GM12878 (cell line): ENCODE results near the gene SCARF2. TPM values are rescaled to one million over a fixed set of nuclear protein-coding genes. Genes with fewer than 3 reads are reported as not detected.

ENCODE experiments used
- ATAC-seq: fragments of 200-7000 bp; cut with Tn5 transposase; 3 replicates; pipeline ENCODE4 v1.9.1; 2020; ENCODE audit warnings: mild to moderate bottlenecking, moderate library complexity
- BruUV-seq: library from RNA; stranded (reverse); fragments of 400-500 nt; replicated peaks from 2 replicates; lab custom pipeline; 2021; lab: Mats Ljungman, UMichigan
- CTCF ChIA-PET: fragments of 300-600 bp; sonication (Branson Sonifier 250); formaldehyde crosslinking; extraction: SDS; loops from one replicate; lab custom pipeline; 2021; ENCODE audit warnings: inconsistent platforms; lab: Yijun Ruan, JAX
- POLR2A ChIA-PET: fragments of 350-600 bp; formaldehyde crosslinking; extraction: SDS; loops from one replicate; lab custom pipeline; 2021; ENCODE audit warnings: inconsistent platforms; lab: Charles Lee
- RAD21 ChIA-PET: fragments of 300-600 bp; sonication (Branson Sonifier 250); formaldehyde crosslinking; loops from one replicate; lab custom pipeline; 2023; ENCODE audit warnings: antibody characterized with exemption; ENCODE audit not compliant: unreplicated experiment; lab: Charles Lee
- SMC1A ChIA-PET: fragments of 300-600 bp; sonication (Branson Sonifier 250); formaldehyde crosslinking; loops from one replicate; lab custom pipeline; 2023; ENCODE audit not compliant: unreplicated experiment, uncharacterized antibody; lab: Charles Lee
- DNase-seq: peaks from one replicate; pipeline ENCODE4 v3.0.0-alpha.2; 2011; ENCODE audit warnings: low read depth, low spot score
- FAIRE-seq: peaks from 3 replicates; lab custom pipeline; 2011; peaks lifted over from hg19 to GRCh38; lab: Jason Lieb, UNC
- H2AFZ ChIP-seq: 2 replicates; pipeline ENCODE4 v1.6.0; 2011; ENCODE audit warnings: low read depth, low read length, control low read depth; ENCODE audit not compliant: control insufficient read depth
- H3K27ac ChIP-seq: 2 replicates; pipeline ENCODE4 v1.5.1; 2011; ENCODE audit warnings: control low read depth; ENCODE audit not compliant: control insufficient read depth, insufficient read depth
- H3K27me3 ChIP-seq, 2 experiments: replicated peaks in 1 of 2; 2 replicates each; pipeline versions ENCODE4 v1.6.0 to v1.6.1; 2011; ENCODE audit warnings: low read length in 1 of 2; ENCODE audit not compliant: control insufficient read depth in 2 of 2, insufficient read depth in 2 of 2
- H3K36me3 ChIP-seq, 2 experiments: 2 replicates each; pipeline ENCODE4 v1.5.1; 2011; ENCODE audit warnings: low read length in 1 of 2; ENCODE audit not compliant: control insufficient read depth in 2 of 2, insufficient read depth in 2 of 2
- H3K4me1 ChIP-seq: 2 replicates; pipeline ENCODE4 v1.6.1; 2011; ENCODE audit warnings: mild to moderate bottlenecking, low read length, moderate library complexity, mixed read lengths; ENCODE audit not compliant: control insufficient read depth, insufficient read depth
- H3K4me2 ChIP-seq: 2 replicates; pipeline ENCODE4 v1.6.0; 2011; ENCODE audit warnings: control low read depth; ENCODE audit not compliant: control insufficient read depth, insufficient read depth
- H3K4me3 ChIP-seq: fragments of 200-600 bp; sonication (generic); 2 replicates; pipeline ENCODE4 v1.5.1; 2016
- H3K79me2 ChIP-seq: 2 replicates; pipeline ENCODE4 v1.6.0; 2011; ENCODE audit warnings: low read length; ENCODE audit not compliant: control insufficient read depth, insufficient read depth
- H3K9ac ChIP-seq: 2 replicates; pipeline ENCODE4 v1.8.0; 2011; ENCODE audit warnings: low read length, control low read depth, mixed read lengths; ENCODE audit not compliant: control insufficient read depth, insufficient read depth
- H3K9me3 ChIP-seq: replicated peaks from 3 replicates; pipeline ENCODE4 v1.5.1; 2011; ENCODE audit warnings: mild to moderate bottlenecking, low read length; ENCODE audit not compliant: control insufficient read depth, insufficient read depth
- H4K20me1 ChIP-seq: 2 replicates; pipeline ENCODE4 v1.6.0; 2011; ENCODE audit not compliant: control insufficient read depth, insufficient read depth
- ASH2L ChIP-seq: fragments of 300-600, 200-600 bp; sonication (generic); IDR thresholded peaks from 2 replicates; pipeline ENCODE4 v1.6.1; 2017; ENCODE audit warnings: low read depth, mild to moderate bottlenecking, borderline replicate concordance
- BCL11A ChIP-seq: IDR thresholded peaks from 2 replicates; pipeline ENCODE4 v1.6.1; 2011; ENCODE audit warnings: low read depth, low read length
- FOXM1 ChIP-seq: IDR thresholded peaks from 2 replicates; pipeline ENCODE4 v1.6.1; 2012; ENCODE audit warnings: low read depth, mild to moderate bottlenecking, inconsistent platforms, low read length, moderate library complexity
- JUND ChIP-seq: IDR thresholded peaks from 2 replicates; pipeline ENCODE4 v1.6.1; 2012; ENCODE audit warnings: low read depth, mild to moderate bottlenecking, low read length, improper control_type of control experiment, moderate library complexity
- POU2F2 ChIP-seq: IDR thresholded peaks from 3 replicates; pipeline ENCODE4 v1.6.1; 2011; ENCODE audit warnings: low read depth, mild to moderate bottlenecking, low read length, borderline replicate concordance
- RAD21 ChIP-seq: IDR thresholded peaks from 2 replicates; pipeline ENCODE4 v1.6.1; 2011; ENCODE audit warnings: mild to moderate bottlenecking, low read depth, low read length, moderate library complexity; ENCODE audit not compliant: insufficient read depth
- RB1 ChIP-seq: fragments of 450-650 bp; formaldehyde crosslinking; IDR thresholded peaks from 2 replicates; pipeline ENCODE4 v1.6.1; 2017; ENCODE audit warnings: mild to moderate bottlenecking, borderline replicate concordance
- SP1 ChIP-seq: IDR thresholded peaks from one replicate; pipeline ENCODE4 v1.6.1; 2011; ENCODE audit warnings: low read depth, low read length
- WGBS: methylation state at CpG from one replicate; pipeline ENCODE4 v1.1.6; 2016; ENCODE audit warnings: low lambda C conversion rate; ENCODE audit not compliant: insufficient replicate concordance, insufficient coverage; ENCODE audit errors: missing lambda C conversion rate; 5-methylcytosine and 5-hydroxymethylcytosine counted together
- in situ Hi-C: fragments of 300-500 bp; cut with MboI; formaldehyde crosslinking; loops from 9 replicates; pipeline ENCODE4 v1.14.3; 2018; ENCODE audit warnings: mixed read lengths
- intact Hi-C: fragments of 100-400 bp; cut with micrococcal nuclease; formaldehyde crosslinking; loops from one replicate; pipeline ENCODE4 v1.14.2; 2022; ENCODE audit not compliant: unreplicated experiment
- polyA plus RNA-seq, 11 experiments: library from polyadenylated mRNA; depleted of rRNA in 4 of 11; unstranded in 6 of 11; stranded (reverse) in 5 of 11; fragments of >200 nt; fragmentation: Nextera tagmentation in 4 of 11; fragmentation: Illumina TruSeq in 1 of 11; extraction: Ambion mirVana in 4 of 11; extraction: Trizol in 1 of 11; gene quantifications; 1 replicate in 1 of 11; 2 replicates in 10 of 11; pipeline versions ENCODE4 v1.2.1 to v1.2.3, GENCODE V29; 2011 to 2016; ENCODE audit warnings: inconsistent platforms in 2 of 11, missing spikeins in 2 of 11, low read depth in 1 of 11
- total RNA-seq, 4 experiments: library from RNA; depleted of rRNA in 3 of 4; stranded (reverse); fragments of >200 nt in 3 of 4; fragmentation: Illumina TruSeq in 1 of 4; extraction: Trizol in 1 of 4; gene quantifications; 2 replicates each; pipeline versions ENCODE4 v1.2.1 to v1.2.3, GENCODE V29; 2013 to 2021
- TF ChIP-seq, protein P1 (sequence below): fragments of 450-650 bp; IDR thresholded peaks from 2 replicates; pipeline ENCODE4 v1.6.1; 2018; ENCODE audit warnings: mild to moderate bottlenecking, low read depth, moderate library complexity; ENCODE audit not compliant: partially characterized antibody
- TF ChIP-seq, protein P2 (sequence below): fragments of 450-650 bp; conservative IDR thresholded peaks from 2 replicates; pipeline ENCODE4 v1.6.1; 2017; ENCODE audit warnings: mild to moderate bottlenecking, moderate library complexity
- TF ChIP-seq, protein P3 (sequence below): fragments of 450-650 bp; IDR thresholded peaks from 2 replicates; pipeline ENCODE4 v1.6.1; 2017; ENCODE audit warnings: mild to moderate bottlenecking, moderate library complexity

Gene SCARF2
- total and polyA plus RNA-seq, 10 of the 15 experiments (the other 5 are each of a cell fraction or from before 2014, with no cell fraction given), result 0.01 to 0.74 (median 0.17) TPM; not detected in 5

DNA sequence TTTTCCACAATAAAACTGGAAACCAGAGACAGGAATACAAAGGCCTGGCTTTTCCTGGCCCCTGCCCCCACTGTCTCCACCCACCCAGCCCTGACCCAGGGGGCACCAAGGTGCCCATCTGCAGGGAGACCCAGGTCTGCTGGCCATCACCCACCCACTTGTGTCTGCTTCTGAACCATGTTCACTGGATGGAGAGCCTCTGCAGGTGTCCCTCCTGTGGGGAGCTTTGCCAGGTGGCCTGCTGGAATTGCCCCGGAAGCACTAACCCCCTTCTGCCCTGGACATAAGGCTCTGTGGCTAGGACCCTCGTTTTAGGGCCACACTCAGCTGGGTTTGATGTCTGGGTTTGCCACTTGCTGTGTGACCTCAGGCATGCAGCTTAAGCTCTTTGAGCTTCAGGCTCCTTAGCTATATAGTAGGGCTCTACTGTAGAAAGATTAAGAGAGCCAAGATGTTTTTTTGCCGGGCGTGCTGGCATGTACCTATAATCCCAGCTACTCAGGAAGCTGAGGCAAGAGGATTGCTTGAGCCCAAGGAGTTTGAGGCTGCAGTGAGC, 3.9 kb downstream of the SCARF2 start:
- FAIRE-seq, result no peak
- 53% methylated on average over 4 of the region's 4 CpGs for WGBS
- DNase-seq, result no peak
- ChIA-PET RAD21 (no interaction called here), CTCF (interaction anchor here (1.2 kb wide), 1 partner anchor 20 kb away, joined by 3 read pairs; no protein-coding TSS in a partner anchor), POLR2A (no interaction called here), SMC1A (no interaction called here)
- Histone ChIP-seq H3K27ac (no peak overlapping the region), H2AFZ (no peak overlapping the region), H3K4me3 (no peak overlapping the region), H3K27me3 (peaks cover 14 to 26% of the 10 kb centered on the region in 2 experiments), H3K9me3 (no peaks in the 10 kb centered on the region), H3K9ac (no peak overlapping the region), H3K4me2 (no peak overlapping the region), H4K20me1 (no peaks in the 10 kb centered on the region; the same call in 1 of the 2 replicates), H3K4me1 (peaks cover 8% of the 10 kb centered on the region), H3K36me3 (no peaks in the 10 kb centered on the region), H3K79me2 (no peaks in the 10 kb centered on the region)
- ATAC-seq, result no peak
- intact Hi-C loops (no loop called here), in situ Hi-C loops (no loop called here)
- TF ChIP-seq FOXM1 (no peak), ASH2L (no peak), BCL11A (no peak), RB1 (no peak), JUND (no peak), RAD21 (no peak), POU2F2 (no peak), SP1 (no peak)
- TF ChIP-seq, protein P1, sequence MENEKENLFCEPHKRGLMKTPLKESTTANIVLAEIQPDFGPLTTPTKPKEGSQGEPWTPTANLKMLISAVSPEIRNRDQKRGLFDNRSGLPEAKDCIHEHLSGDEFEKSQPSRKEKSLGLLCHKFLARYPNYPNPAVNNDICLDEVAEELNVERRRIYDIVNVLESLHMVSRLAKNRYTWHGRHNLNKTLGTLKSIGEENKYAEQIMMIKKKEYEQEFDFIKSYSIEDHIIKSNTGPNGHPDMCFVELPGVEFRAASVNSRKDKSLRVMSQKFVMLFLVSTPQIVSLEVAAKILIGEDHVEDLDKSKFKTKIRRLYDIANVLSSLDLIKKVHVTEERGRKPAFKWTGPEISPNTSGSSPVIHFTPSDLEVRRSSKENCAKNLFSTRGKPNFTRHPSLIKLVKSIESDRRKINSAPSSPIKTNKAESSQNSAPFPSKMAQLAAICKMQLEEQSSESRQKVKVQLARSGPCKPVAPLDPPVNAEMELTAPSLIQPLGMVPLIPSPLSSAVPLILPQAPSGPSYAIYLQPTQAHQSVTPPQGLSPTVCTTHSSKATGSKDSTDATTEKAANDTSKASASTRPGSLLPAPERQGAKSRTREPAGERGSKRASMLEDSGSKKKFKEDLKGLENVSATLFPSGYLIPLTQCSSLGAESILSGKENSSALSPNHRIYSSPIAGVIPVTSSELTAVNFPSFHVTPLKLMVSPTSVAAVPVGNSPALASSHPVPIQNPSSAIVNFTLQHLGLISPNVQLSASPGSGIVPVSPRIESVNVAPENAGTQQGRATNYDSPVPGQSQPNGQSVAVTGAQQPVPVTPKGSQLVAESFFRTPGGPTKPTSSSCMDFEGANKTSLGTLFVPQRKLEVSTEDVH, result no peak
- TF ChIP-seq, protein P2, sequence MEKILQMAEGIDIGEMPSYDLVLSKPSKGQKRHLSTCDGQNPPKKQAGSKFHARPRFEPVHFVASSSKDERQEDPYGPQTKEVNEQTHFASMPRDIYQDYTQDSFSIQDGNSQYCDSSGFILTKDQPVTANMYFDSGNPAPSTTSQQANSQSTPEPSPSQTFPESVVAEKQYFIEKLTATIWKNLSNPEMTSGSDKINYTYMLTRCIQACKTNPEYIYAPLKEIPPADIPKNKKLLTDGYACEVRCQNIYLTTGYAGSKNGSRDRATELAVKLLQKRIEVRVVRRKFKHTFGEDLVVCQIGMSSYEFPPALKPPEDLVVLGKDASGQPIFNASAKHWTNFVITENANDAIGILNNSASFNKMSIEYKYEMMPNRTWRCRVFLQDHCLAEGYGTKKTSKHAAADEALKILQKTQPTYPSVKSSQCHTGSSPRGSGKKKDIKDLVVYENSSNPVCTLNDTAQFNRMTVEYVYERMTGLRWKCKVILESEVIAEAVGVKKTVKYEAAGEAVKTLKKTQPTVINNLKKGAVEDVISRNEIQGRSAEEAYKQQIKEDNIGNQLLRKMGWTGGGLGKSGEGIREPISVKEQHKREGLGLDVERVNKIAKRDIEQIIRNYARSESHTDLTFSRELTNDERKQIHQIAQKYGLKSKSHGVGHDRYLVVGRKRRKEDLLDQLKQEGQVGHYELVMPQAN, result no peak
- TF ChIP-seq, protein P3, sequence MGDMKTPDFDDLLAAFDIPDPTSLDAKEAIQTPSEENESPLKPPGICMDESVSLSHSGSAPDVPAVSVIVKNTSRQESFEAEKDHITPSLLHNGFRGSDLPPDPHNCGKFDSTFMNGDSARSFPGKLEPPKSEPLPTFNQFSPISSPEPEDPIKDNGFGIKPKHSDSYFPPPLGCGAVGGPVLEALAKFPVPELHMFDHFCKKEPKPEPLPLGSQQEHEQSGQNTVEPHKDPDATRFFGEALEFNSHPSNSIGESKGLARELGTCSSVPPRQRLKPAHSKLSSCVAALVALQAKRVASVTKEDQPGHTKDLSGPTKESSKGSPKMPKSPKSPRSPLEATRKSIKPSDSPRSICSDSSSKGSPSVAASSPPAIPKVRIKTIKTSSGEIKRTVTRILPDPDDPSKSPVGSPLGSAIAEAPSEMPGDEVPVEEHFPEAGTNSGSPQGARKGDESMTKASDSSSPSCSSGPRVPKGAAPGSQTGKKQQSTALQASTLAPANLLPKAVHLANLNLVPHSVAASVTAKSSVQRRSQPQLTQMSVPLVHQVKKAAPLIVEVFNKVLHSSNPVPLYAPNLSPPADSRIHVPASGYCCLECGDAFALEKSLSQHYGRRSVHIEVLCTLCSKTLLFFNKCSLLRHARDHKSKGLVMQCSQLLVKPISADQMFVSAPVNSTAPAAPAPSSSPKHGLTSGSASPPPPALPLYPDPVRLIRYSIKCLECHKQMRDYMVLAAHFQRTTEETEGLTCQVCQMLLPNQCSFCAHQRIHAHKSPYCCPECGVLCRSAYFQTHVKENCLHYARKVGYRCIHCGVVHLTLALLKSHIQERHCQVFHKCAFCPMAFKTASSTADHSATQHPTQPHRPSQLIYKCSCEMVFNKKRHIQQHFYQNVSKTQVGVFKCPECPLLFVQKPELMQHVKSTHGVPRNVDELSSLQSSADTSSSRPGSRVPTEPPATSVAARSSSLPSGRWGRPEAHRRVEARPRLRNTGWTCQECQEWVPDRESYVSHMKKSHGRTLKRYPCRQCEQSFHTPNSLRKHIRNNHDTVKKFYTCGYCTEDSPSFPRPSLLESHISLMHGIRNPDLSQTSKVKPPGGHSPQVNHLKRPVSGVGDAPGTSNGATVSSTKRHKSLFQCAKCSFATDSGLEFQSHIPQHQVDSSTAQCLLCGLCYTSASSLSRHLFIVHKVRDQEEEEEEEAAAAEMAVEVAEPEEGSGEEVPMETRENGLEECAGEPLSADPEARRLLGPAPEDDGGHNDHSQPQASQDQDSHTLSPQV, result no peak
- BruUV-seq, result no TSS peak
